Measurements from ENCODE around the gene IGSF3.

DNA sequence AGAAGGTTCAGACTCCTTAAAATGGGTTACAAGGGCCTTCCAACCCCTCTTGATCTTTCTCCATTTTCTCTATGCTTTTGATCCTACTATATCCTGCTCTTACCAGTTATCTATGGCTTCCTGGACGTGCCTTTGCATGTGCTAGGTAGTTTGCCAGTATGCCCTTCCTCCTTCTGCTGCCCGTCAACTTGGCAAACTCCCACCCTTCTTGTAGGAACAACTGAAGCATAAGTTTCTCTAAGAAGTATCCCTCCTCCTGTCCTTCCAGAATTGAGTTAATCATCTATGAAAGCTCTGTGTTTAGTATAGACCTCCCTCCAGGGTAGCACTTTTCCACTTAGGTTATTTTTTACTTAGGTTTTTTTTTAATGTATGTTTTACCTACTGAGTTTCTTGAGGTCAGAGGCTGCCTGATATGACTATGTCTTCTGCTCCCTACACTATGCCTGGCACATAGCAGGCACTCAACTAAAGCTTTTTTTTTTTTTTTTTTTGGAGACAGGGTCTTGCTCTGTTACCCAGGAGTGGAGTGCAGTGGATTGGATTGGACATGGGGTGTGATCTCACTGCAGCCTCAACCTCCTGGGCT, 10.0 kb upstream of the IGSF3 start:
- TF ChIP-seq POLR2A (IDR thresholded peaks at IDR 0.05; ENCODE audit: low read depth) (no peak), POLR2AphosphoS5 (IDR thresholded peaks at IDR 0.05) (no peak)
- TF ChIP-seq, protein P1, sequence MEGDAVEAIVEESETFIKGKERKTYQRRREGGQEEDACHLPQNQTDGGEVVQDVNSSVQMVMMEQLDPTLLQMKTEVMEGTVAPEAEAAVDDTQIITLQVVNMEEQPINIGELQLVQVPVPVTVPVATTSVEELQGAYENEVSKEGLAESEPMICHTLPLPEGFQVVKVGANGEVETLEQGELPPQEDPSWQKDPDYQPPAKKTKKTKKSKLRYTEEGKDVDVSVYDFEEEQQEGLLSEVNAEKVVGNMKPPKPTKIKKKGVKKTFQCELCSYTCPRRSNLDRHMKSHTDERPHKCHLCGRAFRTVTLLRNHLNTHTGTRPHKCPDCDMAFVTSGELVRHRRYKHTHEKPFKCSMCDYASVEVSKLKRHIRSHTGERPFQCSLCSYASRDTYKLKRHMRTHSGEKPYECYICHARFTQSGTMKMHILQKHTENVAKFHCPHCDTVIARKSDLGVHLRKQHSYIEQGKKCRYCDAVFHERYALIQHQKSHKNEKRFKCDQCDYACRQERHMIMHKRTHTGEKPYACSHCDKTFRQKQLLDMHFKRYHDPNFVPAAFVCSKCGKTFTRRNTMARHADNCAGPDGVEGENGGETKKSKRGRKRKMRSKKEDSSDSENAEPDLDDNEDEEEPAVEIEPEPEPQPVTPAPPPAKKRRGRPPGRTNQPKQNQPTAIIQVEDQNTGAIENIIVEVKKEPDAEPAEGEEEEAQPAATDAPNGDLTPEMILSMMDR (IDR thresholded peaks at IDR 0.05) = no peak
